H1 (cell line): ENCODE results near the gene TRPV4.

Experiments
- CHD7 ChIP-seq: fragments of 300-600 bp; sonication (generic); IDR thresholded peaks from 2 replicates; pipeline ENCODE4 v1.7.1; 2012; ENCODE audit warnings: low read length, moderate library complexity, mild to moderate bottlenecking, inconsistent platforms; ENCODE audit not compliant: insufficient replicate concordance
- CTCF ChIP-seq, 3 experiments: IDR thresholded peaks; 1 replicate in 2 of 3; 2 replicates in 1 of 3; pipeline versions ENCODE4 v1.5.1 to v1.6.1; 2011; ENCODE audit warnings: low read length in 3 of 3, mild to moderate bottlenecking in 3 of 3, inconsistent platforms in 2 of 3, low read depth in 1 of 3, moderate library complexity in 1 of 3; ENCODE audit not compliant: insufficient read depth in 1 of 3; ENCODE audit errors: control extremely low read depth in 1 of 3
- E2F6 ChIP-seq: IDR thresholded peaks from 2 replicates; pipeline ENCODE4 v1.6.1; 2012; ENCODE audit warnings: inconsistent platforms
- EGR1 ChIP-seq: IDR thresholded peaks from 2 replicates; pipeline ENCODE4 v1.6.1; 2011; ENCODE audit warnings: low read depth, low read length, borderline replicate concordance
- EZH2 ChIP-seq: fragments of 200-600 bp; sonication (generic); IDR thresholded peaks from 2 replicates; pipeline ENCODE4 v1.7.1; 2012; ENCODE audit warnings: low read depth, mild to moderate bottlenecking, moderate library complexity, low read length, inconsistent platforms; ENCODE audit not compliant: severe bottlenecking
- GABPA ChIP-seq: IDR thresholded peaks from 2 replicates; pipeline ENCODE4 v1.6.1; 2011; ENCODE audit warnings: mild to moderate bottlenecking, low read length, moderate library complexity, borderline replicate concordance; ENCODE audit not compliant: insufficient read depth
- HDAC2 ChIP-seq, 2 experiments: fragments of 300-600 bp in 1 of 2; sonication (generic) in 1 of 2; IDR thresholded peaks; 2 replicates each; pipeline ENCODE4 v1.6.1; 2011 to 2012; ENCODE audit warnings: low read depth in 2 of 2, low read length in 2 of 2, mild to moderate bottlenecking in 2 of 2, moderate library complexity in 2 of 2, borderline replicate concordance in 1 of 2, inconsistent platforms in 1 of 2
- POLR2A ChIP-seq, 2 experiments: IDR thresholded peaks; 1 replicate in 1 of 2; 2 replicates in 1 of 2; pipeline ENCODE4 v1.6.1; 2011; ENCODE audit warnings: low read depth in 2 of 2, low read length in 2 of 2, mild to moderate bottlenecking in 2 of 2; ENCODE audit errors: control extremely low read depth in 1 of 2
- POLR2AphosphoS5 ChIP-seq: IDR thresholded peaks from 2 replicates; pipeline ENCODE4 v1.6.1; 2011; ENCODE audit warnings: low read depth, low read length
- SIX5 ChIP-seq: IDR thresholded peaks from 2 replicates; pipeline ENCODE4 v1.6.1; 2011; ENCODE audit warnings: mild to moderate bottlenecking, low read depth, low read length
- SP4 ChIP-seq: IDR thresholded peaks from 2 replicates; pipeline ENCODE4 v1.6.1; 2012; ENCODE audit warnings: low read length, inconsistent platforms
- SUZ12 ChIP-seq: fragments of 200-600 bp; sonication (generic); IDR thresholded peaks from 2 replicates; pipeline ENCODE4 v1.6.1; 2012; ENCODE audit warnings: mild to moderate bottlenecking, inconsistent platforms, low read length, moderate library complexity, mixed read lengths

- no peak for TF ChIP-seq SUZ12
- TF ChIP-seq EZH2: no peak
- no peak for TF ChIP-seq CHD7
- TF ChIP-seq POLR2A (IDR thresholded peaks at IDR 0.05; ENCODE audit: control extremely low read depth in 1 of 2, low read depth in 2 of 2, low read length in 2 of 2): no peak
- no peak for TF ChIP-seq CTCF (IDR thresholded peaks at IDR 0.05; ENCODE audit: control extremely low read depth in 1 of 3, insufficient read depth in 1 of 3, low read depth in 1 of 3, low read length in 3 of 3)
- TF ChIP-seq EGR1: no peak
- no peak for TF ChIP-seq SP4
- TF ChIP-seq HDAC2 (IDR thresholded peaks at IDR 0.05; ENCODE audit: borderline replicate concordance in 1 of 2, low read depth in 2 of 2, low read length in 2 of 2): peak in 1 of 2 experiments; percentile 87; a peak in 1 of 4 replicates
- no peak for TF ChIP-seq POLR2AphosphoS5
- TF ChIP-seq SIX5: no peak
- TF ChIP-seq E2F6: no peak
- no peak for TF ChIP-seq GABPA
Measured at GRCh38 chr12:109832541-109833306, 474 bp downstream of the TRPV4 start.
